ENCODE measurements around the gene PIGK. TPM values are rescaled to one million over a fixed set of nuclear protein-coding genes. Genes with fewer than 3 reads are reported as not detected.

The PIGK gene
- total and polyA plus RNA-seq, 8 donors, result 2.9 to 17.8 (median 9.1) TPM

GRCh38 chr1:77120950-77121349 lies 98.3 kb downstream of the PIGK start:
- intact Hi-C loops (cut with DNase I), result no loop called here
- no peaks in the 10 kb centered on the region for H3K4me1 ChIP-seq
- no peak overlapping the region for H3K4me3 ChIP-seq
- no peaks in the 10 kb centered on the region for H3K36me3 ChIP-seq
- ATAC-seq (peak in 1 of 4 donors; percentile 46), FAIRE-seq (no peak), DNase-seq (no peak)
- H3K27ac ChIP-seq, result no peak overlapping the region
- TF ChIP-seq CTCF (IDR thresholded peaks at IDR 0.05), result no peak
- no peaks in the 10 kb centered on the region for H3K9me3 ChIP-seq
- H3K27me3 ChIP-seq, result peaks cover 0 to 4% (median 0%) of the 10 kb centered on the region in 4 donors
- 89 to 91% methylated on average over 3 of the region's 3 CpGs for WGBS, 2 donors

GRCh38 chr1:77118712-77119111 lies 100.5 kb downstream of the PIGK start:
- H3K27me3 ChIP-seq, result no peaks in the 10 kb centered on the region
- H3K36me3 ChIP-seq, result no peaks in the 10 kb centered on the region
- DNase-seq (no peak), ATAC-seq (no peak), FAIRE-seq (no peak)
- no peak for TF ChIP-seq CTCF (IDR thresholded peaks at IDR 0.05)
- intact Hi-C loops (cut with DNase I), result no loop called here
- no peaks in the 10 kb centered on the region for H3K4me1 ChIP-seq
- H3K4me3 ChIP-seq, result no peak overlapping the region
- H3K27ac ChIP-seq, result no peak overlapping the region
- no peaks in the 10 kb centered on the region for H3K9me3 ChIP-seq
- 93 to 97% methylated on average over 4 of the region's 4 CpGs for WGBS, 2 donors

GRCh38 chr1:77104672-77105071 lies 114.6 kb downstream of the PIGK start:
- DNase-seq, result no peak
- Histone ChIP-seq H3K4me3 (no peak overlapping the region), H3K4me1 (no peaks in the 10 kb centered on the region), H3K27ac (no peak overlapping the region), H3K36me3 (no peaks in the 10 kb centered on the region), H3K9me3 (no peaks in the 10 kb centered on the region), H3K27me3 (no peaks in the 10 kb centered on the region)
- intact Hi-C loops (cut with DNase I), result no loop called here
- WGBS, 2 donors, result 89 to 92% methylated on average over 10 of the region's 10 CpGs
- no peak for FAIRE-seq
- no peak for TF ChIP-seq CTCF (IDR thresholded peaks at IDR 0.05)
- ATAC-seq, result no peak

GRCh38 chr1:77103486-77103885 lies 115.7 kb downstream of the PIGK start:
- no peaks in the 10 kb centered on the region for H3K9me3 ChIP-seq
- no peak for TF ChIP-seq CTCF (IDR thresholded peaks at IDR 0.05)
- no peaks in the 10 kb centered on the region for H3K27me3 ChIP-seq
- H3K36me3 ChIP-seq, result no peaks in the 10 kb centered on the region
- H3K27ac ChIP-seq, result no peak overlapping the region
- no peak for ATAC-seq
- DNase-seq, result no peak
- no peak overlapping the region for H3K4me3 ChIP-seq
- FAIRE-seq, result no peak
- WGBS, 2 donors, result 83 to 92% methylated on average over 4 of the region's 4 CpGs
- intact Hi-C loops (cut with DNase I), result no loop called here
- H3K4me1 ChIP-seq, result no peaks in the 10 kb centered on the region

- no peaks in the 10 kb centered on the region for H3K4me1 ChIP-seq
- no peak overlapping the region for H3K4me3 ChIP-seq
- no peak for TF ChIP-seq CTCF (IDR thresholded peaks at IDR 0.05)
- no peaks in the 10 kb centered on the region for H3K27me3 ChIP-seq
- intact Hi-C loops (cut with DNase I), result no loop called here
- no peak for DNase-seq
- WGBS, 2 donors, result 71 to 78% methylated on average over 1 of the region's 1 CpG
- H3K9me3 ChIP-seq, result no peaks in the 10 kb centered on the region
- no peaks in the 10 kb centered on the region for H3K36me3 ChIP-seq
- H3K27ac ChIP-seq, result no peak overlapping the region
- no peak for FAIRE-seq
- no peak for ATAC-seq
These were observed 118.4 kb downstream of the PIGK start for GRCh38 chr1:77100875-77101274.

Measured in pancreas (tissue), 10 donors.